Endothelial cell (in vitro differentiated cells): ENCODE data around the gene BICDL2. TPM values are rescaled to one million over a fixed set of nuclear protein-coding genes. Genes with fewer than 3 reads are reported as not detected.
"Not testable (repeated sequence)": the region's sequence is repeated elsewhere in the genome, so short reads cannot be mapped to it uniquely, and the experiment has no call there.

ENCODE experiments used
- DNase-seq: peaks from one replicate; pipeline ENCODE4 v3.0.0; 2021; ENCODE audit warnings: low spot score
- H3K27ac Mint-ChIP-seq: one replicate; pipeline ENCODE4 v1.8.0; 2021; ENCODE audit warnings: mixed read lengths, inconsistent platforms; ENCODE audit not compliant: unreplicated experiment
- H3K27me3 Mint-ChIP-seq: one replicate; pipeline ENCODE4 v1.8.0; 2021; ENCODE audit warnings: mild to moderate bottlenecking, moderate library complexity, mixed read lengths, inconsistent platforms; ENCODE audit not compliant: unreplicated experiment
- H3K36me3 Mint-ChIP-seq: one replicate; pipeline ENCODE4 v1.8.0; 2021; ENCODE audit warnings: mild to moderate bottlenecking, low read depth, mixed read lengths, inconsistent platforms; ENCODE audit not compliant: unreplicated experiment
- H3K4me1 Mint-ChIP-seq: one replicate; pipeline ENCODE4 v1.8.0; 2021; ENCODE audit warnings: mild to moderate bottlenecking, mixed read lengths, inconsistent platforms; ENCODE audit not compliant: unreplicated experiment
- H3K4me3 Mint-ChIP-seq: one replicate; pipeline ENCODE4 v1.8.0; 2021; ENCODE audit warnings: mild to moderate bottlenecking, mixed read lengths, inconsistent platforms; ENCODE audit not compliant: unreplicated experiment
- H3K9me3 Mint-ChIP-seq: one replicate; pipeline ENCODE4 v1.8.0; 2021; ENCODE audit warnings: mixed read lengths, inconsistent platforms; ENCODE audit not compliant: unreplicated experiment
- total RNA-seq: library from RNA; stranded (reverse); fragmentation: NEBNext Ultra II Directional; extraction: Animal tissue kit (Norgen Biotek cat#: 25700); gene quantifications from one replicate; pipeline ENCODE4 v1.2.1, GENCODE V29; 2021; ENCODE audit not compliant: unreplicated experiment
- TF ChIP-seq, protein P1 (sequence below): fragments of 200-600 bp; sonication (generic); IDR thresholded peaks from one replicate; pipeline ENCODE4 v1.5.0; 2021; ENCODE audit warnings: antibody characterized with exemption; ENCODE audit not compliant: unreplicated experiment

The BICDL2 gene
- total RNA-seq, 1 donor from 2014 or later, result 0.13 TPM

DNA sequence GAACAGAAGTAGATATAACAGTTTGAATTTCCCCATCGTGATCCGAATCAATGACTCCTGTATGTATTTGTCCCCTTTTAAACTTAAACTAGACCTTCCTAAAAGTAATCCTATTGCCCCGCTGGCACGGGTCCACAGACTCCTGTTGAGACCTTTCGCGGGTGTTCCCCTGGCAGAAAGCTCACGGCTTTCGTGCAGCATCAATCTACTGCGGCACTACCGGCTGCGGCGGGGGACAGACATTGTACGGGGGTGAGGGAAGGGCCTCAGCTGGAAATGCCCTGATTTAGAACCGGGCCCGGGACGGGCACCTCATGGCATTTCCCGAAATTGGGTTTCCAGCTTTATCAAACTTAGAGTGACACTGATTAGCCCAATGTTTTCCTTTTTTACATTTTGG lies 43.3 kb upstream of the BICDL2 start:
- Mint-ChIP-seq H3K27me3 (peaks cover 3% of the 10 kb centered on the region), H3K36me3 (peaks cover 23% of the 10 kb centered on the region), H3K9me3 (no peaks in the 10 kb centered on the region), H3K4me1 (peaks cover 12% of the 10 kb centered on the region), H3K4me3 (no peak overlapping the region), H3K27ac (no peak overlapping the region)
- DNase-seq, result no peak
- TF ChIP-seq, protein P1, sequence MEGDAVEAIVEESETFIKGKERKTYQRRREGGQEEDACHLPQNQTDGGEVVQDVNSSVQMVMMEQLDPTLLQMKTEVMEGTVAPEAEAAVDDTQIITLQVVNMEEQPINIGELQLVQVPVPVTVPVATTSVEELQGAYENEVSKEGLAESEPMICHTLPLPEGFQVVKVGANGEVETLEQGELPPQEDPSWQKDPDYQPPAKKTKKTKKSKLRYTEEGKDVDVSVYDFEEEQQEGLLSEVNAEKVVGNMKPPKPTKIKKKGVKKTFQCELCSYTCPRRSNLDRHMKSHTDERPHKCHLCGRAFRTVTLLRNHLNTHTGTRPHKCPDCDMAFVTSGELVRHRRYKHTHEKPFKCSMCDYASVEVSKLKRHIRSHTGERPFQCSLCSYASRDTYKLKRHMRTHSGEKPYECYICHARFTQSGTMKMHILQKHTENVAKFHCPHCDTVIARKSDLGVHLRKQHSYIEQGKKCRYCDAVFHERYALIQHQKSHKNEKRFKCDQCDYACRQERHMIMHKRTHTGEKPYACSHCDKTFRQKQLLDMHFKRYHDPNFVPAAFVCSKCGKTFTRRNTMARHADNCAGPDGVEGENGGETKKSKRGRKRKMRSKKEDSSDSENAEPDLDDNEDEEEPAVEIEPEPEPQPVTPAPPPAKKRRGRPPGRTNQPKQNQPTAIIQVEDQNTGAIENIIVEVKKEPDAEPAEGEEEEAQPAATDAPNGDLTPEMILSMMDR, result no peak

DNA sequence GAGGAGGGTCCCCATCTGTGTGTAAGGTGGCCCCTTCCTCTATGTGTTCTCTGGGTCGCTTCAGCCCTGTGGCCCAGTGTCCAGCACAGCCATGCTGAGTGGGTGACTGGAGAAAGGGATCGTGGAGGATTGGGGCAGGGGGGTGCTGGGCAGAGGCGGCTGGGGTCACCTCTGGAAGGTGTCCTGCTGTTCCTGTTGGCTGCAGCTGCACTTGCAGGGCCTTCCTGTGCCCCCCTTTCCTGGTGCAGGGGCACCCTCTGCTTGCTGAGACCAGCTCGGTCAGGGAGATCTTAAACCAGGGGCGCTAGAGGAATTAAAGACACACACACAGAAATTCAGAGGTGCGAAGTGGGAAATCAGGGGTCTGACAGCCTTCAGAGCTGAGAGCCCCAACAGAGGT lies 39.8 kb upstream of the BICDL2 start:
- H3K4me1 Mint-ChIP-seq, result peaks cover 13% of the 10 kb centered on the region
- H3K36me3 Mint-ChIP-seq, result peaks cover 25% of the 10 kb centered on the region
- H3K9me3 Mint-ChIP-seq, result no peaks in the 10 kb centered on the region
- TF ChIP-seq, protein P1, result no peak
- no peak overlapping the region for H3K4me3 Mint-ChIP-seq
- no peak for DNase-seq
- peaks cover 3% of the 10 kb centered on the region for H3K27me3 Mint-ChIP-seq
- H3K27ac Mint-ChIP-seq, result no peak overlapping the region

DNA sequence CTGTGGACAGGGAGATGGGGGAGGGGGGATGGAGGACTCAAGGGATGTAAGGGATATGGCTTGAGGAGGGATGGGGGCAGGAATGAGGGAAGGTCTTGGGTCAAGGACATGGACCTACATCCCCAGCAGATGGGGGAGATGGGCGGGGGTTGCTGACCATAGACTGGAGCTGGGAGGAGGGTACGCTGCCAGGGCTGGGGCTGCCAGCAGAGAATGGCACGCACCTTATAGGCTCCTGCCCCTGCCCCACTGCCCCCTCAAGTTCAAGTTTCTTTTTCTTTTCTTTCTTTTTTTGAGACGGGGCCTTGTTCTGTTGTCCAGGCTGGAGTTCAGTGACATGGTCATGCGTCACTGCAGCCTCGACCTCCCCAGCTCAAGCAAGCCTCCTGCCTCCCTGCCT lies 39.2 kb upstream of the BICDL2 start:
- peaks cover 13% of the 10 kb centered on the region for H3K4me1 Mint-ChIP-seq
- H3K27ac Mint-ChIP-seq, result not testable (repeated sequence)

DNA sequence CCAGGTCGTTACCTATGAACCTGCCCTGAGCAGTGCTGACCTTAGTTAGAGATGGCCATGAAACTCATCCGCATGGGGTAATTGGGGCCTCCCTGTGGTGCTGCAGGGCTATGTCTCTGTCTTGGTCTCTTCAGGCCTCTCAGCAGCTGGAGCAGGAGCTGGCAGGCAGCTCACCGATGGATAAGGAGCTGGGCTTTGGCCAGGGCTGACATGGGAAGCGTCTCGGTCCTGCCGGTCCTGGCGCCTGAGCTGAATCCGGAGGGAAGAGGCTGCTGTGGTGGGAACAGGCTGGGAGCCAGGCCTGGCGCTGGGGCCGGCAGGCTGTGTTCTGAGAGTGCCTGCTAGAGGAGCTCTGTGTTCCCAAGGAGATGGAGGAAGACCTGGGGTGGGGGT lies 38.8 kb upstream of the BICDL2 start:
- TF ChIP-seq, protein P1, result no peak
- Mint-ChIP-seq H3K9me3 (no peaks in the 10 kb centered on the region), H3K27me3 (peaks cover 3% of the 10 kb centered on the region), H3K4me3 (no peak overlapping the region), H3K4me1 (peaks cover 13% of the 10 kb centered on the region), H3K27ac (no peak overlapping the region), H3K36me3 (peaks cover 25% of the 10 kb centered on the region)
- DNase-seq, result no peak

More for the DNA sequence above, 39.2 kb upstream of the BICDL2 start:
- H3K36me3 Mint-ChIP-seq, result peaks cover 25% of the 10 kb centered on the region
- not testable (repeated sequence) for H3K4me3 Mint-ChIP-seq, DNase-seq, H3K27me3 Mint-ChIP-seq, H3K9me3 Mint-ChIP-seq

DNA sequence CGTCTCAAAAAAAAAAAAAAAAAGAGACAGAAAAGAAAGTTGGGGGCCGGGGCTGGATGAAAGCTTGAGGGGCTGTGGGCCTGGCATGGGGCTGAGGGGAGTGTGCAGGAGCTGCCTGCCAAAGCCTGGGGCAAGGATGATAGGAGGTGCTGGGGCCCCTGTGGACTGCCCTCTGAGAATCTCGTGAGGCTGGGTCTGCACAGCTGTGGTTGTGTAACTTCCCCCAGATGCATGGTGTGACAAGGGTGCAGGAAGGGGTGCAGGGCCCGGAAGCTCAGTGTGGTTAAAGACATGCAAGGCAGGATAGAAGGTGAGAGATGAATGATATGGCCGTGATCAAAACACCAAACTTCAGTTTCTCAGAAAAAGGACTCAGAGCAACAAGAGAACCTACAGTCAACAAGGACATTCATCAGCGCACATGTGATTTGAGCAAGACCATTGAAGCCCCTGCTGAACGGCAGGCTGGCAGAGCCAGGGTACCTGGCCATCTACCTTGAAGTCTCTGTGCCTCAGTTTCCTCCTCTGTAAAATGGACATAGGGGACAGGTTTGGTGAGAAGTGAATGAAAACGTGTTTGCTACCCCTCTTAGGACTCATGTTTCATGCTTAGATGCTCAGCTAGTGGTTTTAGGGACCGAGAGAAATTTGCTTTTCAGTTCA lies 38.2 kb upstream of the BICDL2 start:
- no peak for DNase-seq
- TF ChIP-seq, protein P1, result no peak
- H3K4me3 Mint-ChIP-seq, result no peak overlapping the region
- no peaks in the 10 kb centered on the region for H3K9me3 Mint-ChIP-seq
- H3K36me3 Mint-ChIP-seq, result peaks cover 28% of the 10 kb centered on the region
- H3K27me3 Mint-ChIP-seq, result peaks cover 3% of the 10 kb centered on the region
- H3K27ac Mint-ChIP-seq, result no peak overlapping the region
- H3K4me1 Mint-ChIP-seq, result peaks cover 13% of the 10 kb centered on the region
